ENCODE results near the gene PARS2. TPM values are rescaled to one million over a fixed set of nuclear protein-coding genes. Genes with fewer than 3 reads are reported as not detected.

PARS2 gene
- total and polyA plus RNA-seq, 2 of the 4 experiments (the other 2 are of a cell fraction) = 3.4 to 6.3 TPM

- no peak overlapping the region for H2AK9ac ChIP-seq (replicated peaks; ENCODE audit: low read depth, low read length, poor library complexity)
- no peaks in the 10 kb centered on the region for H3K9me1 ChIP-seq (ENCODE audit: insufficient read depth, low read length)
- H4K8ac ChIP-seq (ENCODE audit: low read depth in 2 of 2, low read length in 2 of 2) = no peak overlapping the region
- H3K27ac ChIP-seq (ENCODE audit: insufficient read depth, low read length) = no peak overlapping the region
- H3K4me3 ChIP-seq (ENCODE audit: insufficient read depth, low read depth, low read length) = no peak overlapping the region
- WGBS, 2 experiments (ENCODE audit: extremely low coverage in 2 of 2, insufficient read length in 1 of 2) = 4% methylated on average over 37 of the region's 74 CpGs; no CpG with 5 or more reads in 1 of the 2 experiments
- intact Hi-C loops (cut with micrococcal nuclease) = no loop called here
- in situ Hi-C loops (cut with MboI; ENCODE audit: low sequenced_read_pairs) = loop anchor here (25.0 kb wide), 1 partner anchor 919 kb away; no protein-coding TSS in a partner anchor
- POLR2A ChIA-PET (ENCODE audit: unreplicated experiment) = no interaction called here
- H3K79me1 ChIP-seq (ENCODE audit: low read depth in 1 of 2, low read length in 2 of 2) = no peaks in the 10 kb centered on the region
- no peaks in the 10 kb centered on the region; the same call in 1 of the 2 replicates for H3K4me1 ChIP-seq (ENCODE audit: control insufficient read depth, insufficient read depth, low read length)
- no peaks in the 10 kb centered on the region for H4K20me1 ChIP-seq (ENCODE audit: insufficient read depth, low read length)
- H3K4ac ChIP-seq (ENCODE audit: low read depth, low read length) = no peak overlapping the region
- no peak overlapping the region for H3K9ac ChIP-seq (ENCODE audit: low read depth, low read length)
- no peak overlapping the region for H3K23ac ChIP-seq (ENCODE audit: low read depth, low read length)
- no peak overlapping the region for H3K56ac ChIP-seq (ENCODE audit: extremely low read depth, insufficient read depth, low read length)
- TF ChIP-seq FOS (IDR thresholded peaks at IDR 0.05; ENCODE audit: low read depth, low read length) = no peak
- TF ChIP-seq RCOR1 (IDR thresholded peaks at IDR 0.05; ENCODE audit: insufficient replicate concordance, low read length) = no peak
- TF ChIP-seq CEBPB (IDR thresholded peaks at IDR 0.05; ENCODE audit: low read depth, low read length) = peak; percentile 78
- DNase-seq (no peak), ATAC-seq (ENCODE audit: low read depth) (peak; percentile 49)
- CTCF ChIA-PET = interaction anchor here (0.6 kb wide), 1 partner anchor 292 kb away, joined by 3 read pairs; no protein-coding TSS in a partner anchor
- no peak overlapping the region for H2BK5ac ChIP-seq (ENCODE audit: low read depth, low read length, poor library complexity, severe bottlenecking)
- no peaks in the 10 kb centered on the region for H3K9me3 ChIP-seq (ENCODE audit: control insufficient read depth, insufficient read depth, low read length)
- no peak overlapping the region for H2BK20ac ChIP-seq (ENCODE audit: low read depth, low read length)
- H3K36me3 ChIP-seq (ENCODE audit: control insufficient read depth, insufficient read depth, low read length) = no peaks in the 10 kb centered on the region
- BruUV-seq (replicated peaks) = no TSS peak
- H3K14ac ChIP-seq (replicated peaks; ENCODE audit: low read depth, low read length) = no peak overlapping the region
- no peak overlapping the region for H3K4me2 ChIP-seq (ENCODE audit: low read depth, low read length)
- H4K5ac ChIP-seq (ENCODE audit: low read depth, low read length) = no peak overlapping the region
- H2BK120ac ChIP-seq (ENCODE audit: low read depth, low read length) = no peak overlapping the region
- H2BK15ac ChIP-seq (ENCODE audit: low read depth, low read length) = no peak overlapping the region
- dilution Hi-C loops (cut with HindIII; ENCODE audit: low sequenced_read_pairs, unreplicated experiment) = no loop called here
- H2AFZ ChIP-seq (replicated peaks; ENCODE audit: low read length, poor library complexity) = peak overlapping the region; percentile 41
- no peak overlapping the region for H3K18ac ChIP-seq (ENCODE audit: low read depth, low read length)
- H3K27me3 ChIP-seq (ENCODE audit: control insufficient read depth, insufficient read depth, low read length) = peaks cover 75% of the 10 kb centered on the region
- no peak overlapping the region for H2AK5ac ChIP-seq (ENCODE audit: low read depth, low read length)
- no peak overlapping the region for H4K91ac ChIP-seq (ENCODE audit: insufficient read depth, low read depth, low read length)
Measured at GRCh38 chr1:54781023-54781723, 16.9 kb upstream of the PARS2 start.
